Colonic mucosa (tissue), 4 donors: ENCODE measurements around the gene TIMP2. TPM values are rescaled to one million over a fixed set of nuclear protein-coding genes. Genes with fewer than 3 reads are reported as not detected.

Experiments
- DNase-seq: peaks from one replicate; pipeline ENCODE4 v3.0.0-alpha.2; 2020
- H3K27ac ChIP-seq: fragments of 200-600 bp; one replicate; pipeline ENCODE4 v1.8.0; 2021
- H3K27me3 ChIP-seq: fragments of 200-600 bp; one replicate; pipeline ENCODE4 v1.8.0; 2021
- H3K36me3 ChIP-seq: fragments of 200-600 bp; one replicate; pipeline ENCODE4 v1.8.0; 2021
- H3K4me1 ChIP-seq: fragments of 200-600 bp; one replicate; pipeline ENCODE4 v1.8.0; 2021; ENCODE audit warnings: mild to moderate bottlenecking
- H3K4me3 ChIP-seq: fragments of 200-600 bp; one replicate; pipeline ENCODE4 v1.8.0; 2021
- H3K9ac ChIP-seq, 2 donors: one replicate each; pipeline ENCODE4 v1.7.0; 2013; ENCODE audit warnings: control low read depth in 2 of 2, low read depth in 2 of 2, low read length in 2 of 2
- H3K9me3 ChIP-seq: fragments of 200-600 bp; one replicate; pipeline ENCODE4 v1.8.0; 2021
- CTCF ChIP-seq: fragments of 200-600 bp; IDR thresholded peaks from one replicate; pipeline ENCODE4 v1.8.0; 2022; ENCODE audit warnings: antibody characterized with exemption, mild to moderate bottlenecking
- intact Hi-C: fragments of 100-400 bp; cut with DNase I; formaldehyde crosslinking; loops from one replicate; pipeline ENCODE4 v1.14.1; 2022
- total RNA-seq, 2 donors: library from RNA; stranded (reverse); fragmentation: NEBNext Ultra II Directional in 1 of 2; extraction: Animal tissue kit (Norgen Biotek cat#: 25700) in 1 of 2; gene quantifications; one replicate each; pipeline ENCODE4 v1.2.1, GENCODE V29; 2021
- donor health status: healthy.
- donor health status: DM: no; HTN: no; CAD: no.
- donor health status: DM: no; HTN: no; CAD: no.

The TIMP2 gene
- total RNA-seq, 2 donors from 2014 or later, result 42.8 to 86.1 TPM

GRCh38 chr17:78933959-78934568, 8.9 kb upstream of the TIMP2 start:
- DNase-seq, result peak; percentile 92
- Histone ChIP-seq H3K9ac (no peak overlapping the region), H3K27ac (peak overlapping the region; percentile 72), H3K4me3 (no peak overlapping the region), H3K4me1 (peaks cover 3% of the 10 kb centered on the region), H3K9me3 (no peaks in the 10 kb centered on the region), H3K36me3 (no peaks in the 10 kb centered on the region), H3K27me3 (no peaks in the 10 kb centered on the region)
- TF ChIP-seq CTCF, result no peak
- intact Hi-C loops, result no loop called here

DNA sequence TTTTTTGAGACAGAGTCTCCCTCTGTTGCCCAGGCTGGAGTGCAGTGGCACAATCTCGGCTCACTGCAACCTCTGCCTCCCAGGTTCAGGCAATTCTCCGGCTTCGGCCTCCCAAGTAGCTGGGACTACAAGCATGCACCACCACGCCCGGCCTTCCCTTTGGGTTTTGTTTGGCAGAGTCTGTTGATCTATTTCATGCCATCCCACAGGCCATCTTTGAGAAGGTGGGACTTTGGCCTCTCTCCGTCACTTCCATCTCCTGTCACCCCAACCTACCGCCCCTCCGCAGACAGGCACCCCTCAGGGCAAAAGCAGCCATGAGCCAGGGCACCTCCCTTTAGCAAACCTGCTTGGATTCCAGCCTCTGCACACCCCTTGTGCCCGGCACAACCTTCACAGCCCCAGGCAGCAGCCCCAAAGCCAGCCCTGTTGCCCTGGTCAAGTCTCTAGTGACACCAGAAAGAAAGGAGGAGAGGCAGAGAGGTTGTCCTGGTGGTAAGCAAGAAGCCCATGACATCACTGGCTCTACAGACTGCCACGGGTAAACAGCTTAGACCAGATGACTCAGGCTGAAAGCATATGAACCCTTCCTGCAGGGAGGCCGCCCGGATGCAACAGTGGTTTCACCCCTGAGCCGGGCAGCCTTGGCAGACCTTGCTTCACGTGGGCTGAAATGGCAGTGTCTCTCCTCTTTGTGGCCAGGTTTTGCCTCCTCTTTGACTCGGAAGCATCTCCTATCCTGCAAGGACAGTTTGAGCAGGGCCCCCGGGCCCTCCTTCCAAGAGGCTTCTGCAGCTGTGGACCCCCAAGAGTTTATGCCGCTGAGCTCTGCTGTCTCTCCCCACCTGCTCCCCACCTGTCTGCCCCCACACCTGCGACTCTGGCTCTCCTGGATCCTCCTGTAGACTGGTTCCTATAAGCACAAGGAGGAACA, 8.1 kb upstream of the TIMP2 start:
- Histone ChIP-seq H3K9ac (peak overlapping the region in 1 of 2 donors; percentile 50), H3K27me3 (no peaks in the 10 kb centered on the region), H3K36me3 (no peaks in the 10 kb centered on the region), H3K27ac (peak overlapping the region; percentile 72), H3K4me3 (no peak overlapping the region), H3K9me3 (no peaks in the 10 kb centered on the region), H3K4me1 (peaks cover 3% of the 10 kb centered on the region)
- TF ChIP-seq CTCF, result no peak
- DNase-seq, result peak; percentile 40
- intact Hi-C loops, result no loop called here

DNA sequence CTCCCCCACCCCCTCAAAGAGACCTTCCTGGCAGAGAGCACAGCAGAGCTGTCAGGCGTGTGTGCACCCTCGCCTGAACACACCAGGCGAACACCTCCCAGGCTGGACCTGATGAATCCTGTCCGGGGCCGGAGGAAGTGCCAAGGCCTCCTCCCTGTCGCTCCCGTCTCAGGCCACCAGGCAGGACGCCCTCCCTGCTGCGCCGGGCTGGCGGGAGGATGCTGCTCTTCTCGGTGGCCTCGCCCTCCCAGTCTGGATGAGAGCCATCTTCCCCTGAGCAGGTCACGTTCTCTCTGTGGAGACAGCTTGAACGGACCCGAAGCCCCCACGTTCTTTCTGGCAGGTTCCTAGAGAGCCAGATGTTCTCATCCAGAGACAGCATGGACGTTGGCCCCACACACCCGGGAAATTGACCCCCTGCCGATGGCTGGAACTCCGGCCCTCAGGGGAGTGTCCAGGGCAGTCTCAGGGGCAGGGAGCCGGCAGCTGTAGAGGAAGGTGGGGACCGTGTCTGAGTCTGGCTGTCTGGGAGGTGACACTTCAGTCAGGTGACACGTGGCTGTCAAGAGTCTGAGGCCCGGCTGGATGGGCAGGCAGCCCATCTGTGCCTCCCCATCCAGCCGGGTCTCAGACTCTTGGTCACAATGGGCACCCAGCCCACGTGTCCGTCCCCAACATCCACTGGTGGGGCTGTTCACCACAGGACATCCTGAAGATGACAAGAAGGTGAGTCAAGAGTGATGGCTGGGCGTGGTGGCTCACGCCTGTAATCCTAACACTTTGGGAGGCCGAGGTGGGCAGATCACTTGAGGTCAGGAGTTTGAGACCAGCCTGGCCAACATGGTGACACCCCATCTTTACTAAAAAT, 5.0 kb upstream of the TIMP2 start:
- intact Hi-C loops, result no loop called here

DNA sequence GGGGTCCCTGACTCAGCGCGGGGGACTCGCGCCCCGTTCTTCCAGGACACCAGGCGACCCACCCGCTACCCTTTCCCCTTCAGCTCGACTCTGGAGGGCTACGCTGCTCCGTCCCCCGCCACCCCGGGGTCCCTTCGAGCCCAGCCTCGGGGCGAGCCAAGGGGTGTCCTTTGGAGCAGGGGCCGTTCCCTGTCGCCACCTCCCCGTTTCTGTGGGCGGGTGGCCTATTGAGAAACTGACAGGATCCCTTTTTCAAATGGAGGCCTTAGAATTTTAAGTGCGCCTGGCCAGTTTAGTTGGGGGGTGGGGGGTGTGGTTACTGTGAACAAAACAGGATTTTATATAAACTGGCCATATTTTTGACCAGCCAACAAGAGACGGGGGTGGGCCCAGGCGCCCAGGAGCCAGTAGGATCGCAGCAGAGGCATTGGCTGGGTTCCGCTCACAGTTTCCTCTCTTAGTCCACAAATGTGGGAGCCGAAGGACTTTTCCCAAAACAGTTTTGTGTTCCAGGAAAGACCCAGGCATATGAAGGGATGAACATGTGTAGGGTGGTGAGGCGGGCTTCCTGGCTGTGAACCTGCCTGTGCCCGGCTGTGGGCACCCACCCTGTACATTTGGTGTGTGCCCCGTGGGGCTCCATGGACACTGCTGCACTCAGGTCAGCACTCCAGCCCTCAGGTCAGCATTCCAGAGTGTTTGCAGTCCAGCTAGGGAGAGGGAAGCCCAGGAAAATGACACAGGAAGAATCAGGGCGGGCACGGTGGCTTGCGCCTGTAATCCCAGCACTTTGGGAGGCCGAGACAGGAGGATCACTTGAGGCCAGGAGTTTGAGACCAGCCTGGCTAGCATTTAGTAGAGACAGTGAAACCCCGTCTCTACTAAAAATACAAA, 722 bp upstream of the TIMP2 start:
- Histone ChIP-seq H3K9me3 (no peaks in the 10 kb centered on the region), H3K27ac (peak overlapping the region; percentile 90), H3K36me3 (no peaks in the 10 kb centered on the region), H3K4me3 (peak overlapping the region; percentile 39), H3K27me3 (no peaks in the 10 kb centered on the region), H3K9ac (peak overlapping the region; percentile 19 to 63), H3K4me1 (peaks cover 10% of the 10 kb centered on the region)
- intact Hi-C loops, result no loop called here
- TF ChIP-seq CTCF, result no peak
- DNase-seq, result peak; percentile 65

More for the DNA sequence above, 5.0 kb upstream of the TIMP2 start:
- Histone ChIP-seq H3K9ac (no peak overlapping the region), H3K36me3 (no peaks in the 10 kb centered on the region), H3K27me3 (no peaks in the 10 kb centered on the region), H3K27ac (no peak overlapping the region), H3K4me3 (no peak overlapping the region), H3K4me1 (peaks cover 3% of the 10 kb centered on the region), H3K9me3 (no peaks in the 10 kb centered on the region)
- TF ChIP-seq CTCF, result no peak
- no peak for DNase-seq
